NCI-H128 (cell line): ENCODE data around the gene HNF1A.
"Not testable (repeated sequence)": the region's sequence is repeated elsewhere in the genome, so short reads cannot be mapped to it uniquely, and the experiment has no call there.

Experiments used
- DNase-seq: peaks from one replicate; lab custom pipeline; 2025; ENCODE audit not compliant: unreplicated experiment; lab: John Stamatoyannopoulos, UW

HNF1A gene

GRCh38 chr12:121043067-121043466, 64.7 kb downstream of the HNF1A start:
- no peak for DNase-seq

- DNase-seq, result not testable (repeated sequence)
Measured at GRCh38 chr12:121047400-121047799, 69.1 kb downstream of the HNF1A start.

GRCh38 chr12:121048442-121048841, 70.1 kb downstream of the HNF1A start:
- DNase-seq, result no peak

GRCh38 chr12:121050725-121051124, 72.4 kb downstream of the HNF1A start:
- DNase-seq, result no peak
